ENCODE measurements around the gene ASB15. TPM values are rescaled to one million over a fixed set of nuclear protein-coding genes. Genes with fewer than 3 reads are reported as not detected.

Gene ASB15
- total RNA-seq, 4 donors from 2014 or later: not detected

GRCh38 chr7:123608991-123609882, 7.6 kb downstream of the ASB15 start:
- TF ChIP-seq, protein P1, sequence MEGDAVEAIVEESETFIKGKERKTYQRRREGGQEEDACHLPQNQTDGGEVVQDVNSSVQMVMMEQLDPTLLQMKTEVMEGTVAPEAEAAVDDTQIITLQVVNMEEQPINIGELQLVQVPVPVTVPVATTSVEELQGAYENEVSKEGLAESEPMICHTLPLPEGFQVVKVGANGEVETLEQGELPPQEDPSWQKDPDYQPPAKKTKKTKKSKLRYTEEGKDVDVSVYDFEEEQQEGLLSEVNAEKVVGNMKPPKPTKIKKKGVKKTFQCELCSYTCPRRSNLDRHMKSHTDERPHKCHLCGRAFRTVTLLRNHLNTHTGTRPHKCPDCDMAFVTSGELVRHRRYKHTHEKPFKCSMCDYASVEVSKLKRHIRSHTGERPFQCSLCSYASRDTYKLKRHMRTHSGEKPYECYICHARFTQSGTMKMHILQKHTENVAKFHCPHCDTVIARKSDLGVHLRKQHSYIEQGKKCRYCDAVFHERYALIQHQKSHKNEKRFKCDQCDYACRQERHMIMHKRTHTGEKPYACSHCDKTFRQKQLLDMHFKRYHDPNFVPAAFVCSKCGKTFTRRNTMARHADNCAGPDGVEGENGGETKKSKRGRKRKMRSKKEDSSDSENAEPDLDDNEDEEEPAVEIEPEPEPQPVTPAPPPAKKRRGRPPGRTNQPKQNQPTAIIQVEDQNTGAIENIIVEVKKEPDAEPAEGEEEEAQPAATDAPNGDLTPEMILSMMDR (IDR thresholded peaks at IDR 0.05): no peak
- TF ChIP-seq POLR2A (IDR thresholded peaks at IDR 0.05): no peak
- intact Hi-C loops (cut with DNase I; ENCODE audit: low total_unique reads): no loop called here
- WGBS, 2 donors: 74 to 78% methylated on average over 5 of the region's 5 CpGs
- H3K4me3 ChIP-seq (ENCODE audit: low read depth, poor library complexity, severe bottlenecking): no peak overlapping the region
- no peak for DNase-seq (ENCODE audit: low spot score in 2 of 2)

- no peak for DNase-seq (ENCODE audit: low spot score in 2 of 2)
- no peak overlapping the region for H3K4me3 ChIP-seq (ENCODE audit: low read depth, poor library complexity, severe bottlenecking)
- 54 to 55% methylated on average over 2 of the region's 2 CpGs for WGBS, 2 donors
- intact Hi-C loops (cut with DNase I; ENCODE audit: low total_unique reads): no loop called here
- TF ChIP-seq POLR2A (IDR thresholded peaks at IDR 0.05): no peak
- TF ChIP-seq, protein P1 (IDR thresholded peaks at IDR 0.05): no peak
These were observed 8.2 kb downstream of the ASB15 start for GRCh38 chr7:123609883-123610239.

GRCh38 chr7:123612024-123612423, 10.4 kb downstream of the ASB15 start:
- intact Hi-C loops (cut with DNase I; ENCODE audit: low total_unique reads): no loop called here
- TF ChIP-seq, protein P1 (IDR thresholded peaks at IDR 0.05): no peak
- TF ChIP-seq POLR2A (IDR thresholded peaks at IDR 0.05): no peak
- no peak for DNase-seq (ENCODE audit: low spot score in 2 of 2)
- no peak overlapping the region for H3K4me3 ChIP-seq (ENCODE audit: low read depth, poor library complexity, severe bottlenecking)

DNA sequence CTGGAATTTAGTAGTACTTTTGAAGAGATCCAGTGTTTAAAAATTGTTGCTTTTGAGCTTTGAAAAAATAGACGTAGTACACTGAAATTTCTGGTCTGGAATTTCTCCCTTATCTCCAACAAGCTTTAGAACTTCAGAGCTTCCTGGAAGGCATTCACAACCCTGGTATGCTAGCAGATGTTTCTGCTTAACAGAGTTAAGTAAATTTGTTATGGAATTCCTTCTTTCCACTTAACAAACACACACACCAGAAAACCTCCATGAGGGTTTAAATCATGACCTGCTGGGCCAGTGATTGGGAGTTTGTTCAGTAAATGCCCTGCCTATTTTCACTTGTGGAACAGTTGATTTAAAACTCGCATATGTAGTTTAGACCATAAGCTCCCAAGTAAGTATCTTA, 13.7 kb downstream of the ASB15 start:
- no peak overlapping the region for H3K4me3 ChIP-seq (ENCODE audit: low read depth, poor library complexity, severe bottlenecking)
- no peak for DNase-seq (ENCODE audit: low spot score in 2 of 2)
- TF ChIP-seq, protein P1 (IDR thresholded peaks at IDR 0.05): no peak
- TF ChIP-seq POLR2A (IDR thresholded peaks at IDR 0.05): no peak
- intact Hi-C loops (cut with DNase I; ENCODE audit: low total_unique reads): no loop called here
- WGBS, 2 donors: 40 to 53% methylated on average over 2 of the region's 2 CpGs

DNA sequence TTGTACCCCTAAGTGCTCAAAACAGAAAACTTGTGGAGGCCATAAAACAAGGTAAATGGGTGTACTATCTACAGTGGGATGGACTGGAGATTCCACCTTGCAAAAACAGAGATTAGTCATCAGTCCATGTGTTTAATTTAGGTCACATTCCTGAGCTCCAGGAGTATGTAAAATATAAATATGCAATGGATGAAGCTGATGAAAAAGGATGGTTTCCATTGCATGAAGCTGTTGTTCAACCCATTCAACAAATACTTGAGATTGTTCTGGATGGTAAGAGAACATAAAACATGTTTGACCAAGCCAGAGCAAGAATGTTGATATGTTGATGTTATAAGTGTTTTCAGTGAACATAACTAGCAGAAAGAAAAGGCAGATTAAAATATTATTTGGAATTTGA, 14.6 kb downstream of the ASB15 start:
- no peak for TF ChIP-seq POLR2A (IDR thresholded peaks at IDR 0.05)
- TF ChIP-seq, protein P1 (IDR thresholded peaks at IDR 0.05): no peak

GRCh38 chr7:123621707-123622106, 20.1 kb downstream of the ASB15 start:
- intact Hi-C loops (cut with DNase I; ENCODE audit: low total_unique reads): no loop called here

More for the DNA sequence above, 14.6 kb downstream of the ASB15 start:
- intact Hi-C loops (cut with DNase I; ENCODE audit: low total_unique reads): no loop called here
- DNase-seq (ENCODE audit: low spot score in 2 of 2): no peak
- H3K4me3 ChIP-seq (ENCODE audit: low read depth, poor library complexity, severe bottlenecking): no peak overlapping the region

More at GRCh38 chr7:123621707-123622106, 20.1 kb downstream of the ASB15 start:
- TF ChIP-seq POLR2A (IDR thresholded peaks at IDR 0.05): no peak
- TF ChIP-seq, protein P1 (IDR thresholded peaks at IDR 0.05): no peak
- no peak overlapping the region for H3K4me3 ChIP-seq (ENCODE audit: low read depth, poor library complexity, severe bottlenecking)
- no peak for DNase-seq (ENCODE audit: low spot score in 2 of 2)
- 80 to 88% methylated on average over 4 of the region's 4 CpGs for WGBS, 2 donors
